Fibroblast of the aortic adventitia (primary cell): ENCODE data around the gene MAN1C1. TPM values are rescaled to one million over a fixed set of nuclear protein-coding genes. Genes with fewer than 3 reads are reported as not detected.

Source experiments
- DNase-seq: peaks from one replicate; pipeline ENCODE4 v3.0.0-alpha.2; 2010; ENCODE audit warnings: low read depth
- H3K4me3 ChIP-seq: 2 replicates; pipeline ENCODE4 v1.5.1; 2011; ENCODE audit warnings: low read depth, mild to moderate bottlenecking, control low read depth, low read length, moderate library complexity
- total RNA-seq: library from RNA; depleted of rRNA; stranded (reverse); fragments of >200 nt; gene quantifications from 2 replicates; pipeline ENCODE4 v1.2.3, GENCODE V29; 2012; ENCODE audit warnings: low replicate concordance
- TF ChIP-seq, protein P1 (sequence below): IDR thresholded peaks from 2 replicates; pipeline ENCODE4 v1.5.1; 2011; ENCODE audit warnings: mild to moderate bottlenecking, low read length, control low read depth, inconsistent platforms; ENCODE audit not compliant: insufficient read depth

Gene MAN1C1
- total RNA-seq, 1 donor, result 6.6 TPM

DNA sequence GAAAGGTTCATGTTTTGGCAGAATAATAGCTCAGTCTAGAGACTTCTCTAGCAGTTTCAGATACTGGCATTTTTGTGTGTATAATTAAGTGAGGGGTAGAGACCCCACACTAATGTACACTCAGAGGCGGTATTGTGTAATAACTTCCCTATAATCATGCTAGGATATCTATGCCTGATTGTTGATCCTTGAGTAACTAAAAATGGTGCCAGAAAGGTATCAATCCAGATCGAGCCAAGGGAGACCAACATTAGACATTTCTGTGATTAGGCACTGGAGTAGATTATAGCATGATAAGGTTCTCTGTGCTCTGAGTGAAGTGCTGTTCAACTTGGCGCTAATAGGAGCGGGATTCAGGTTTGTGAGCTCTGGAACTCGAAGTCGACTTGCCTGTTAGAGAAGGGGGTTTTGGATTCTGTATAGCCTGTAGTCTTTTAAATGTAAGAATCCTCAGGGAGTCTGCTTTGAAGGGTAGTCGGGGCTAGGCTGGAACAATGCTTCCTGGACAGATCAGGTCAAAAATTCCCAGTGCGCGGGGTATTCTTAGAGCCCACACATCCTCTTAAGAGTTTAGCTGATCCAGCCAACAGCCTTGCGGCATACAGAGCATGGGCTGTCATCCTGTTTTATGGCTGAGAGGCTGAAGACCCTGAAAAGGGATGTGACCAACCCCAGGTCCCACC is 24.2 kb downstream of the MAN1C1 start:
- no peak overlapping the region for H3K4me3 ChIP-seq
- TF ChIP-seq, protein P1, sequence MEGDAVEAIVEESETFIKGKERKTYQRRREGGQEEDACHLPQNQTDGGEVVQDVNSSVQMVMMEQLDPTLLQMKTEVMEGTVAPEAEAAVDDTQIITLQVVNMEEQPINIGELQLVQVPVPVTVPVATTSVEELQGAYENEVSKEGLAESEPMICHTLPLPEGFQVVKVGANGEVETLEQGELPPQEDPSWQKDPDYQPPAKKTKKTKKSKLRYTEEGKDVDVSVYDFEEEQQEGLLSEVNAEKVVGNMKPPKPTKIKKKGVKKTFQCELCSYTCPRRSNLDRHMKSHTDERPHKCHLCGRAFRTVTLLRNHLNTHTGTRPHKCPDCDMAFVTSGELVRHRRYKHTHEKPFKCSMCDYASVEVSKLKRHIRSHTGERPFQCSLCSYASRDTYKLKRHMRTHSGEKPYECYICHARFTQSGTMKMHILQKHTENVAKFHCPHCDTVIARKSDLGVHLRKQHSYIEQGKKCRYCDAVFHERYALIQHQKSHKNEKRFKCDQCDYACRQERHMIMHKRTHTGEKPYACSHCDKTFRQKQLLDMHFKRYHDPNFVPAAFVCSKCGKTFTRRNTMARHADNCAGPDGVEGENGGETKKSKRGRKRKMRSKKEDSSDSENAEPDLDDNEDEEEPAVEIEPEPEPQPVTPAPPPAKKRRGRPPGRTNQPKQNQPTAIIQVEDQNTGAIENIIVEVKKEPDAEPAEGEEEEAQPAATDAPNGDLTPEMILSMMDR, result no peak
- DNase-seq, result no peak

DNA sequence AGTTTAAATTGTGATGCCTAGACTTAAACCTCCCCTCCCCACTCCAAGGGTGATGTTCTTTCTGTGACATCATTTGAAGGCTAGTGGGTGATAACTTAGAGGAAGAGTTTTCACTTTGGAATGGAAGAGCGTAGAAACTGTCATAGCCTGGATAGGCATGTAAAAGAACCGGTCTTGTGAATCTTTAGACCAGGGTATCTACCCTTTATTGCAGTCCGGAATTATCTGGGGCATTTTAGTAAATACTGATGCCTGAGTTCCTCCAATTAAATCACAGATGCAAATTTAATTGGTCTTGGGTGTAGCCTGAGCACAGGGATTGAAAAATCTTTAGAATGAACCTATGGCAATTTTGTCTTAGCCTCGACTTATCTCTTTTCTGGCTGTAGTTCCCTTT is 24.7 kb downstream of the MAN1C1 start:
- DNase-seq, result no peak
- H3K4me3 ChIP-seq, result no peak overlapping the region
- TF ChIP-seq, protein P1, result no peak

GRCh38 chr1:25641931-25642573 is 25.5 kb downstream of the MAN1C1 start:
- peak; percentile 74 for DNase-seq
- TF ChIP-seq, protein P1, result no peak
- no peak overlapping the region for H3K4me3 ChIP-seq

GRCh38 chr1:25642574-25643108 is 26.1 kb downstream of the MAN1C1 start:
- DNase-seq, result peak; percentile 48
- no peak overlapping the region for H3K4me3 ChIP-seq
- TF ChIP-seq, protein P1, result no peak

GRCh38 chr1:25643929-25644328 is 27.3 kb downstream of the MAN1C1 start:
- H3K4me3 ChIP-seq, result no peak overlapping the region
- no peak for DNase-seq
- TF ChIP-seq, protein P1, result no peak

DNA sequence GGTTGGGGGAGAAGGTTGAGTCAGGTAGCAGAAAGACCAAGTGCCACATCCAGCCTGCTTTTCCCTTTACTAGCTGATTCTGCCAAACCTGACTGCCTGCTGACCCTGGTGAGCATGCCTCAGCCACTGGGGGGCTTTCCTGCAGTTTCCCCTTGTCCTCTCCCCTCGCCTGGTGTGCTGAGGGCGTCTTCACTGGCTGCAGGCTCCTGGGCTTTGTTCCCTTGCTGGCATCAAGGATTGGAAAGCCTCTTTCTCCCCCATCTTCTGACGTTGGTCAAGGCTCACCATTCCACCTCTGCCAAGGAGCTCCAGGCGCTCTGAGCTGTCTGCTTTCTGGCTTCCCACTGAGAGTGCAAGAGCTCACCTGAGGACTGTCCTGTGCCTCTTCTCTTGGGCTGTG is 28.4 kb downstream of the MAN1C1 start:
- TF ChIP-seq, protein P1, result no peak
- no peak overlapping the region for H3K4me3 ChIP-seq
- DNase-seq, result no peak
